Nephron (organoid): ENCODE results near the gene ATP13A2.

Experiments used
- H3K27ac Mint-ChIP-seq, 3 experiments: 2 replicates each; pipeline ENCODE4 v1.8.0; 2020; ENCODE audit warnings: mixed read lengths in 3 of 3, mild to moderate bottlenecking in 2 of 3, moderate library complexity in 1 of 3
- H3K27me3 Mint-ChIP-seq: 2 replicates; pipeline ENCODE4 v1.8.0; 2021; ENCODE audit warnings: low read depth, mild to moderate bottlenecking, moderate library complexity, mixed read lengths
- H3K36me3 Mint-ChIP-seq: 2 replicates; pipeline ENCODE4 v1.8.0; 2020; ENCODE audit warnings: low read depth, mixed read lengths
- H3K4me1 Mint-ChIP-seq: 2 replicates; pipeline ENCODE4 v1.8.0; 2020; ENCODE audit warnings: mixed read lengths
- H3K4me3 Mint-ChIP-seq, 3 experiments: 2 replicates each; pipeline ENCODE4 v1.8.0; 2020; ENCODE audit warnings: mild to moderate bottlenecking in 3 of 3, mixed read lengths in 3 of 3, moderate library complexity in 2 of 3
- H3K9me3 Mint-ChIP-seq: 2 replicates; pipeline ENCODE4 v1.8.0; 2020; ENCODE audit warnings: mixed read lengths
- TF ChIP-seq, protein P1 (sequence below), 3 experiments: fragments of 200-600 bp; sonication (generic); IDR thresholded peaks; one replicate each; pipeline ENCODE4 v1.5.0; 2021; ENCODE audit warnings: antibody characterized with exemption in 3 of 3; ENCODE audit not compliant: unreplicated experiment in 3 of 3

Gene ATP13A2

GRCh38 chr1:17007121-17007520 lies 4.6 kb downstream of the ATP13A2 start:
- H3K27me3 Mint-ChIP-seq = no peaks in the 10 kb centered on the region
- H3K36me3 Mint-ChIP-seq = peaks cover 7% of the 10 kb centered on the region
- no peak overlapping the region for H3K27ac Mint-ChIP-seq
- H3K4me1 Mint-ChIP-seq = no peaks in the 10 kb centered on the region
- TF ChIP-seq, protein P1, sequence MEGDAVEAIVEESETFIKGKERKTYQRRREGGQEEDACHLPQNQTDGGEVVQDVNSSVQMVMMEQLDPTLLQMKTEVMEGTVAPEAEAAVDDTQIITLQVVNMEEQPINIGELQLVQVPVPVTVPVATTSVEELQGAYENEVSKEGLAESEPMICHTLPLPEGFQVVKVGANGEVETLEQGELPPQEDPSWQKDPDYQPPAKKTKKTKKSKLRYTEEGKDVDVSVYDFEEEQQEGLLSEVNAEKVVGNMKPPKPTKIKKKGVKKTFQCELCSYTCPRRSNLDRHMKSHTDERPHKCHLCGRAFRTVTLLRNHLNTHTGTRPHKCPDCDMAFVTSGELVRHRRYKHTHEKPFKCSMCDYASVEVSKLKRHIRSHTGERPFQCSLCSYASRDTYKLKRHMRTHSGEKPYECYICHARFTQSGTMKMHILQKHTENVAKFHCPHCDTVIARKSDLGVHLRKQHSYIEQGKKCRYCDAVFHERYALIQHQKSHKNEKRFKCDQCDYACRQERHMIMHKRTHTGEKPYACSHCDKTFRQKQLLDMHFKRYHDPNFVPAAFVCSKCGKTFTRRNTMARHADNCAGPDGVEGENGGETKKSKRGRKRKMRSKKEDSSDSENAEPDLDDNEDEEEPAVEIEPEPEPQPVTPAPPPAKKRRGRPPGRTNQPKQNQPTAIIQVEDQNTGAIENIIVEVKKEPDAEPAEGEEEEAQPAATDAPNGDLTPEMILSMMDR (IDR thresholded peaks at IDR 0.05; ENCODE audit: unreplicated experiment in 3 of 3) = no peak
- no peaks in the 10 kb centered on the region for H3K9me3 Mint-ChIP-seq
- no peak overlapping the region for H3K4me3 Mint-ChIP-seq

DNA sequence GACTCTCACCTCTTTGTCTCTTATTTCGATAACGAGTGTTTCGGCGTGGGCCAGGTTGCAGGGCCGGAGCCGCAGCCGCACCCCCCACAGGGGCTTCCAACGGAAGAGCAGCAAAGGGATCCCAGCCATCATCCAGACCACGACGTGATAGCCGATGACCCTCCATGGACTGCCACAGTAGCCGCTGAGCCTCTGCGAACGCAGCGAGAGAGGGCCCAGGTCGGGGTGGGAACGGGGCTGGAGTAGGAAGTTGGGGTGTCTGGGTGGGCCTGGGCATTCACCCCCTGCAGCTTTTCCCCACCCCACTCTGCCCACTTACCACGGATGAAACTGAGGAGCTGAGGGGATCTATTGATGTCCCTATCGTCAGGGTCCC lies 6.4 kb downstream of the ATP13A2 start:
- no peak overlapping the region for H3K4me3 Mint-ChIP-seq
- TF ChIP-seq, protein P1 (IDR thresholded peaks at IDR 0.05; ENCODE audit: unreplicated experiment in 3 of 3) = no peak
- no peak overlapping the region for H3K27ac Mint-ChIP-seq
- H3K9me3 Mint-ChIP-seq = no peaks in the 10 kb centered on the region
- peaks cover 7% of the 10 kb centered on the region for H3K36me3 Mint-ChIP-seq
- no peaks in the 10 kb centered on the region for H3K27me3 Mint-ChIP-seq
- H3K4me1 Mint-ChIP-seq = no peaks in the 10 kb centered on the region

- no peaks in the 10 kb centered on the region for H3K9me3 Mint-ChIP-seq
These were observed 7.0 kb downstream of the ATP13A2 start for GRCh38 chr1:17004466-17005364.

DNA sequence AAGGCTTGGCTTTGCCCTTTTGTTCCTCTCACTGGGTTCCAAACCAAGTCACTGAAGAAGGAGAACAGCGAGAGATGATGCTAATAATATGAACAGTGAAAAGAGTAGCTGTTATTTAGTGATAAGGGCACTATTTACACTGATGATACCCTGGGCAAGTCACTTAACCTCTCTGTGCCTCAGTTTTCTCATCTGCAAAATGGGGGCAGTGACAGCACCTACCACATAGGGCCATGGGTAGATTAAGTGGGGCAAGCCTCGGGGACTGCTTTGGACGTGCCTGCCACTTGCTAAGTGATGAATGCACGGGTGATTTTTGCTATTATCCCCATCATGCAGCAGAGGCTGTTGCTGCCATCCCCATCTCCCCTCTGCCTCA lies 9.2 kb downstream of the ATP13A2 start:
- H3K9me3 Mint-ChIP-seq = no peaks in the 10 kb centered on the region
- H3K36me3 Mint-ChIP-seq = peaks cover 18% of the 10 kb centered on the region
- H3K27ac Mint-ChIP-seq = no peak overlapping the region
- no peaks in the 10 kb centered on the region for H3K4me1 Mint-ChIP-seq
- H3K4me3 Mint-ChIP-seq = no peak overlapping the region
- H3K27me3 Mint-ChIP-seq = no peaks in the 10 kb centered on the region
- TF ChIP-seq, protein P1 (IDR thresholded peaks at IDR 0.05; ENCODE audit: unreplicated experiment in 3 of 3) = no peak

More at GRCh38 chr1:17004466-17005364, 7.0 kb downstream of the ATP13A2 start:
- Mint-ChIP-seq H3K4me3 (no peak overlapping the region), H3K27ac (no peak overlapping the region), H3K36me3 (peaks cover 8% of the 10 kb centered on the region), H3K4me1 (no peaks in the 10 kb centered on the region), H3K27me3 (no peaks in the 10 kb centered on the region)
- TF ChIP-seq, protein P1 (IDR thresholded peaks at IDR 0.05; ENCODE audit: unreplicated experiment in 3 of 3) = no peak

DNA sequence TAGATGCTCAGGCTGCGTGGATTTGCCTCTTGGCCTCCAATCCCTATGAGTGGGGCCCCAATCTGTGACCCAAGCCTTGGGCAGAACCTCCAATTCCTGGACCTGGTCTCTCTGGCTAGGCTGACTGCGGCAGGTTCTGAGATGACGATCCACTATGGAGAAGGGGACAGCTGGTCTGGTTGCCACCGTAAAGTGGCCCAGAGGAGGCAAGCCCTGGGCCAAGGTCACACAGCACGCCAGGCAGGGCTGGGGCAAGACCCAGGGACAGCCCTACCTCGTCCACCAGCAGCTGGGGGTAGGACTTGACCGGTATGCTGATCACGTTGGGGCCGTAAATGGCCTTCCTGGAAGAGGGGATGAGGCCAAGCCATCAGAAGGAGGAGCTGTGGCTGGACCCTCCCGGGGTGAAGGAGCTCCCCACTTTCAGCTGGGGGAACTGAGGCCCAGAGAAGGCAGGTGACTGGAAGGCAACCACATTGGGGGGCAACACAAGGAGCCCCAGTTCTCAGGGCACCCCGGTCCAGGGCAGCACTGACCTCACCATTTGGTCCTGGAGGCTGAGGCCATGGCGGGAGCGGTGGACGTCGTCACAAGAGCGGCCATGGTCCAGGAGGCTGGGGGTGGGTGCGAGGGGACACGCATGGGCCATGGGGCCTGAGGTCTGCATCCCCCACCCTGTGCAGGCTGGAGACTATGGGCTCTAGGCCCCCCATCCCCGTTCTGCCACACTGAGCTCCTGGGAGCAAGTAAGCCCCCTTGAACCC lies 9.8 kb downstream of the ATP13A2 start:
- Mint-ChIP-seq H3K27ac (no peak overlapping the region), H3K4me1 (no peaks in the 10 kb centered on the region), H3K9me3 (no peaks in the 10 kb centered on the region), H3K4me3 (no peak overlapping the region), H3K36me3 (peaks cover 18% of the 10 kb centered on the region), H3K27me3 (no peaks in the 10 kb centered on the region)
- TF ChIP-seq, protein P1 (IDR thresholded peaks at IDR 0.05; ENCODE audit: unreplicated experiment in 3 of 3) = no peak
